GF-D8 (cell line): Measurements from ENCODE around the gene SLC23A2.
A peak's percentile ranks its signal among the peaks of the same experiment; 100 is the strongest.

Source experiments
- DNase-seq: peaks from one replicate; lab custom pipeline; 2025; lab: John Stamatoyannopoulos, UW

SLC23A2 gene

DNA sequence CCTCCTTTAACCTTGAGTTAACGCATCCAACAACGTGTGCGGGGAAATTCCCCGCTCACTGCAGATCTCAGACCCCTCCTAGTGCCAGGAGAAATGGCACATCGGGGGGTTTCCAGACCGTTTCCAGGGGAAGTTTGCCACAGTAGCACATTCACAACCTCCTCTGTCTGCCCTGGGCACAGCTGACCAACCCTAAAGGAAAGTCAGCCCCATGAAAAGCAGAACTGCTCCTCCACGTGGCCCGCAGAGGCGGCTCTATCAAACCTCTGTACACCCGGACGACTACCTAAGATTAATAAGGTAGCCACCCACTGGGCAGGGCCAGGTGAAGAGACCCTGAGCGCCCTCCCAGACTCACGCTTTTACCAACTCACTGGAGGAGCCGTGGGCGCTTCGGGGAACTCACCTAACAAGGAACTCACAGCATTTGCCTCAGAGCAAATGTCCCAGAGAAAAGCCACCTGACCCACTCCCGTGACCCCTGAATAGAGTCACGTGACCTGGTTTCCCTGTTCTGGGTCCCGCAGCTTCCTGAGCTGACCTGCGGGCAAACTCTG lies 186.5 kb downstream of the SLC23A2 start:
- DNase-seq = peak; percentile 65

DNA sequence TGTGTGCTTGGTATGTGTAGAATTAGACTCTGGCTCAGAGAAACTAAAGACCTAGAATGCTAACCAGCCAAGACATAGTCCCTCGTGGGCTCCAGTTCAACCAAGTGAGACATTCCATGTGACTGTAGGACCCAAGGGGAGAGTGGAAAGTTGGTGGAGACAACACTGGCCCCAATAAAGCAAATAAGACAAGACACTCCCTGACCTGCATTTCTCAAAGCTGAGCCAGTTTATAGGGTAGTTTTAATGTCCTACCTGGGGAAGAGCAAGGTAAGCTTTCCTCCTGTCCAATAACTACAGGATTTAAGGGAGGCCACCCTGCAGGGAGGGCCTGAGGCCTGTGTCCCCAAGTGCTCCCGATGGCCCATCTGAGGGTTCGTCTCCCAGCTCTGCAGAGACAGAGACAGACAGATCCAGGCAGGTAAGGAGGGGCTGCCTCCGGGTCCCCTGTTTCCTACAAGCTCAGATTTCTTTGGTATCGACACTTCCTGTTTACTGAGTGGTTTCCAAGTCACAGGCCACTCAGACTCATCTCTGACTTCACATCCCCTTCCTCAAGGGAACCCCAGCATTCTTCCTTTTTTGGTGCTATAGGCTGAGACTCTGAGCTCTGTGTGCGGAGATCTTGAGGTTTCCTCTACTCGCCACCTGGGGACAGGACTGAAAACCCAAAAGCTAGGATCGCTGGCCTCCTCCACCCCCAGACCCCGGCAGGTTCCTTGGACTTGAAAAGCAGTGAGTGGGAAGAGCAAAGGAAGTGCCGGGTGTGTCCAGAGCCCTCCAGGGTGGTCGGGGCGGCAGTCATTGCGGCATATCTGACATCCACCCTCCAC lies 187.2 kb downstream of the SLC23A2 start:
- peak; percentile 91 for DNase-seq

DNA sequence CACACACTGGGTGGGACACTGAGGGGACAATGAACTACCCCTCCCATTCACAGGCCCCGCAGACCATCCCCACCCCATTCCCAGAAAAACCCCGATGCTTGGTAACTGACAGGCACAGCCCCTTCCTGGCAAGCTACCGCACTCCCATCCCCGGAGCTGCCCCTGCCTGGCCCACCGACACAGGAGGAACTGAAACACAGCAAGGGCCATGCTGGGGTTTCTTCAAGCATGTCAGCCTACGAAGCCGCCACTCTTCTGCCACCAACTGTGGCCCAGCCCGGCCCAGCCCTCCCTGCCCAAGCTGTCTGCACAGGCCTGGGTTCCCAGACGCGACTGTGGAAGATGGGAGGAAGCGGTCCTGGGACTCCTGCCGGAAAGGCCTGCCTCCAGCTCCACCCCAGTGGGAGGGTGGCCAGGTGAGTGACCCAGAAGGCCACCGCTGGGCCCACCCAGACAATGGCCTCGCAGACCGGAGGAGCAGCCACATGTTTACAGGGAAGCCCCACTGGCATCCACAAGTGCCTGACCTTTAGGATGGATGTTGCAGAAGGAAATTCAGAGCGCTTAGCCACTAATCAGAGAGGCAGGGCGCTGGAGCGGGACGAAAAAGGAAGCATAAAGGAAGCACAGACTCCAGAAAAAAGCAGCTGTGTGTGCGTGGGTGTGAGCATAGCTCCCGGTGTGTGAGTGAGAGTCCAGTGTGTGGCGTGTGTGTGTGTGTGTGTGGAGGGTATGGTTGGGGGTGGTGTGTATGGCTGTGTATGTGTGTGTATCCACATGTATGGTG lies 188.0 kb downstream of the SLC23A2 start:
- DNase-seq = peak; percentile 16

GRCh38 chr20:4812641-4813075 lies 188.7 kb downstream of the SLC23A2 start:
- peak; percentile 58 for DNase-seq

DNA sequence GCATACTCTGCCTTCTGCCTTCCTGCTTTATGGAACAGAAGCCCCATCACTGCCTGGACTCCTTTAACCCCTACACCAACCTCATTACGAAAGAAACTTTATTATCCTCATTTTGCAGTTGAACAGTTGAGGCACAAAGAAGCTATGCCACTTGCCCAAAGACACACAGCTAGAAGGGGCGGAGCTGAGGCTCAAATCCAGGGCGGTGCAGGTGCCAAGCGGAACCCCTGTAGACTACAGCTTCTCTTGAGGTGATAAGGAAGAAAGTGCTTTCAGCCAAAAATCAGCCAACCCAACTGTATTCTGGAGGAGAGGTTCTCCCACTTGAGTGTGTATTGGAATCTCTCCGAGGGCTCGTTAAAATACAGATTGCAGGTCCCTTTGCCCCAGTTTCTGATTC lies 189.1 kb downstream of the SLC23A2 start:
- DNase-seq = no peak

DNA sequence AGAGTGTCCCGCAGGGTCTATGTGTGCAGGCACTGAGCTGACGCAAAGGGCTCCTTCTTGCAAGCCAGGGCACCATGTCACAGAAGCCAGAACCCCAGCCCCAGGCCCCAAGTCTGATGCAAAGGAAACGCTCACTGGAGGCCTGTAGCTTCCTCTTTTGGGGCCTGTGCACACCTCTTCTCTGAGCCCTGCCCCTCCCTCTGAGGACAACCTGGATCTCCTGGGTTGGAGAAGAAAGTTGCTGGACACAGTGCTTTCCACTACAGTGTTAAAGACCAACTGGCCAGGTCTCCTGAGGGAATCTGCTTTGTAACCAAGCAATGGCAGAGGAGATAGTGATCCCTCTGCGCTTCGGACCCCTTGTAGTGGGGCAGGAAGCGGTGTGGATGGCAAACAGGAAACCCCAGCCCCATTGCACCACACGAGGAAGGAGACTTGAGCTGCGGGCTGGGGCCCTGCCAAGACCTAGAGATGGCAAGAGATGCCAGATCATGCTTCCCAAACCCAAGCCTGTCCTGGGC lies 189.6 kb downstream of the SLC23A2 start:
- peak; percentile 94 for DNase-seq

GRCh38 chr20:4811257-4811656 lies 190.1 kb downstream of the SLC23A2 start:
- no peak for DNase-seq

GRCh38 chr20:4810426-4811019 lies 190.8 kb downstream of the SLC23A2 start:
- DNase-seq = no peak

DNA sequence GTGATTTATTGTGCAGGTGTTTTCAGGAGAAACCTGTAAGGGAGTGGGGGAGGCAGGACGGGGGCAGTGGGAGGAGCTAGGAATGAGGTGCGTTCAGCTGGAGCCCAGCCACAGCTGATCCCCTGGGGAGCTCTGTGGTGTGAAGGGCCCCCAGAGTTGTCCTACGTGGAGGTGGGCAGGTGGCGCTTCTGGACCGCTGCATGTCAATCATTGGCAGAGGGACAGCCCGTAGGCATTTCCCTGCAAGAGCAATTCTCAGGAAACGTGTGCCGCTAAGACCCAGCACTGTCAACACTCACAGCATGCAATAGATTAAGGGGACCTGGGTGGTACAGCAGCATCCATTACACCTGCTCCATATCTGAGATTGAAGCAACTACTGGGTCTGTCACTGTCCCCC lies 191.6 kb downstream of the SLC23A2 start:
- no peak for DNase-seq

DNA sequence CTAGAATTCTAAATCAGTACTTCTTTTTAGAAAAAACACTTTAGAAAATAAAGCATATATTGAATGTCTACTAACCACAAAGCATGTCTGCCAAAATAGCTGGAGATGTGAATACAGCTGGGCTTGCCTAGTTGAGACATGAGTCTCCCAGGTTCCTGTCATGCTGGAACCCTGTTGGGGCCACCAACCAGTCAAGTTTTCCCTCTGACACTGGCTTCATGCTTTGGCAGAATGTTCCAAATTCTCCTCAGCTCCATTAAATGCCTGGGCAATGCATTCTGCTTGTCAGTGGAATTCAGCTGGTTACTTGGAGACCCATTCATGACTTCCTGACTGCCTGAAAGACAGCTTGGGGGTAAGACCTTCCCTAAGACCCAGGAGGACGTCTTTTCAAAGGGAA lies 192.4 kb downstream of the SLC23A2 start:
- DNase-seq = no peak

DNA sequence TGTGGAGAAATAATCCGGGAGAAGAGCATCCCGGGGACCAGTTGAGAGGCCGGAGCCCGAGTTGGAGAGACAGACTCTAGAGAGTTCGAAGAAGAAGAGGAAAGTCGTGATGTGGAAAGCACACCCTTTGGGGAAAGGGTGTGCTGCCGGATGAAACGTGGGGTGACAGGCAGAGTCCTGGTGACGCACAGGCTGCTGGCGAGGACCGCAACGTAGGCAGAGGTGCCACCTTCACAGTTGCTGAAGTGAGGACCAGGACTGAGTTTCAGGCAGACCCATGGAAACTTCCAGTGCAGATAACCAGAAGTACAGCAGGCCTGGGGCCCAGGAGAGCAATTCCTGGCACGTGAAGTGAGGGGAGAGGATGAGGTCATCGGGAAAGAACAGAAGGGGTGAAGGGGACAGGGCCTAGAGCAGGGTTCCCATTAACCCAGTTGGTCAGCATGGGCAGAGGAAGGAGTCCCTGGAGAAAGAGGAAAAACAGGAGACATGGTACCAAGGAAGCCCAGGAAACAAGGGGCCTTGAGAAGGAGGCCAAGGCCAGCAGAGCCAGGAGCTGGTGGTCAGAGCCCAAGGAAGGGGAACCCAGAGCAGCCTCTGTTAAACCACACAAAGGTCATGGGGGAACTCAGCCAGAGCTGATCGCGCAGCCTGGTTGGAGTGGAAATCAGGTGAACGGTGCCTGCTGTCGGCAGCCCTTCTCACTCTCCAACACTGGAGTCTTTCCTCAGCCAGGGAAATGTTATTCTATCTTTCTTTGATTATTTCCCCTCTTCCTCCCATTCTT lies 195.5 kb downstream of the SLC23A2 start:
- DNase-seq = no peak

- peak; percentile 75 for DNase-seq
These were observed 198.8 kb downstream of the SLC23A2 start for GRCh38 chr20:4802527-4802926.
